GM18909 (cell line): ENCODE measurements around the gene DUSP1.

ENCODE experiments used
- ATAC-seq: cut with Tn5 transposase; IDR thresholded peaks from one replicate; pipeline ENCODE4 v1.9.1; 2021; ENCODE audit warnings: mild to moderate bottlenecking; ENCODE audit not compliant: unreplicated experiment, poor library complexity

Gene DUSP1

GRCh38 chr5:172746725-172747124, 24.3 kb downstream of the DUSP1 start:
- no peak for ATAC-seq

DNA sequence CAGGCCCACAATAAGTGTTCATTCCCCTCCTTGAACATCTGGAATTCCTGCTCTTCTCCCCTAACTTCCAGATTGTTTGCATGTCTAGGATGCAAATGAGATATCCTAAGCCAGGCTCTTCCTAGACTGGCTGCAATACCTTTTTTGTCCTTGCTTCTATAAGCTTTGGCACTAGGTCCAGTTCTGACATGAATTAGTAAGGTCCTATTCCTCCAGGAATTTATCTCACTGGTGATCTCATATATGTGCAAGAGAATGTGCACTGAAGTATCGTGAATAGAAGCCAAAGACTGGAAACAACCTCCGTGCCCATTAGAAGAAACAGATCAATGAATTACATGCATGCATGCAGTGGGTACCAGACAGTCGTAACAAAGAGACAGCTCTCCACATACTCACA, 25.2 kb downstream of the DUSP1 start:
- no peak for ATAC-seq

DNA sequence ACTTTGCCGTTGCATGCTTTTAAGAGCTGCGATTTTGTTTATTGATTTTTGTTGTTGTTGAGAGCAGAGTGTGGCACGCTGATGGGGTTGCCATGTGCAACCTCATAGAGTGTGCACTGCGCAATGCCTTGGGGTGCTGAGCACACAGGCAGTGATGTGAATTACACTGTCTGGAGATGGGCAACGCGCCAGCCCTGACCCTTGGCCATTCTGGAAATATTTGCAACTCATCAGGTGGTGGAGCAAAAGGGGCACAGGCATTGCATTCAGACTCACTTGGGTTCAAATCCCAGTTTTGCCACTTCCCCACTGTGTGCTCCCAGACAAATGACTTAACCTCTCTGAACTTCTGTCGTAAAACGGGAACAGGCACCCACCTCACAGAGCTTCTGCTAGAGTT, 25.6 kb downstream of the DUSP1 start:
- ATAC-seq = no peak

DNA sequence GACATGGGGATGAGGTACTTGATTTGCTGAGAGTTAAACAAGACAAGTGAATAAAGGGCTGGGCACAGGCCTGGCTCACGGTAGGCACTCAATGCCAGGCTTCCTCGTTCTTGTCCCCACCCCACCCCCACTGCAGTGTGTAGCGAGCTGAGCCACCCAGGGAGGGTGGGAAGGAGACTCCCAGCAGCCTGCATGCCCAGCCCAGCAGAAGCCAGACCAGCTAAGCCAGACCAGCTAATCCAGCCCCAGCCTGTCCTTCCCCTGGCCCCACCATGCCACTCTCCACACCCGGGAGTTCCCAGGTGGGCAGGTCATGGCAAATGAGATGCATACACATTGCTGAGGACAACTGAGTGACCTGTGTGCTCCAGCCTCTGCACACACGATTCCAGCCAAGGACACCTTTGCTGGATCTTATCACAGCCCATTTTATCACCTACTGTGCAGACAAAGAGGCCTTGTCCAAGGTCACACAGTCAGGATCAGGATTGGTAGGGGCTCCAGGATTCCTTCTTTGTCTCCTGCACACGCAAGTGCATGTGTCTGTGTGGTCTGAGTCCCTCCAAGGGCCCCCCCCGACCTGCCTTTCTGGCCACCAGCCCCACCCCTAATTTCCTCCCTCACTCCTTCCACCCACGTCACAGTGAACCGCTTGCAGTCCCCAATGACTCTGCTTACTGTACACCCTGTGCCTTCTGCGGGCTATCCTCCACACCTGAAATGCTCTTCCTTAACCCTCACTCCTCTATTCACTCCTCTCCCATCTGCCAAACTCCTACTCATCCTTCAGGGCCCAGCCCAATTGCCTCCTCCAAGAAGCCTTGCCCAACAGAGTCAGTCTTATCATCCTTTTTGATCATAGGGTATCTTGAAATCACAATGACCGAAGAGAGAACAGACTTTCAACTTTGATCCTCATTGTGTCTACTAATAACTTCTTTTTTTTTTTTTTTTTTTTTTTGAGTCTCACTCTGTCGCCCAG, 26.6 kb downstream of the DUSP1 start:
- no peak for ATAC-seq

DNA sequence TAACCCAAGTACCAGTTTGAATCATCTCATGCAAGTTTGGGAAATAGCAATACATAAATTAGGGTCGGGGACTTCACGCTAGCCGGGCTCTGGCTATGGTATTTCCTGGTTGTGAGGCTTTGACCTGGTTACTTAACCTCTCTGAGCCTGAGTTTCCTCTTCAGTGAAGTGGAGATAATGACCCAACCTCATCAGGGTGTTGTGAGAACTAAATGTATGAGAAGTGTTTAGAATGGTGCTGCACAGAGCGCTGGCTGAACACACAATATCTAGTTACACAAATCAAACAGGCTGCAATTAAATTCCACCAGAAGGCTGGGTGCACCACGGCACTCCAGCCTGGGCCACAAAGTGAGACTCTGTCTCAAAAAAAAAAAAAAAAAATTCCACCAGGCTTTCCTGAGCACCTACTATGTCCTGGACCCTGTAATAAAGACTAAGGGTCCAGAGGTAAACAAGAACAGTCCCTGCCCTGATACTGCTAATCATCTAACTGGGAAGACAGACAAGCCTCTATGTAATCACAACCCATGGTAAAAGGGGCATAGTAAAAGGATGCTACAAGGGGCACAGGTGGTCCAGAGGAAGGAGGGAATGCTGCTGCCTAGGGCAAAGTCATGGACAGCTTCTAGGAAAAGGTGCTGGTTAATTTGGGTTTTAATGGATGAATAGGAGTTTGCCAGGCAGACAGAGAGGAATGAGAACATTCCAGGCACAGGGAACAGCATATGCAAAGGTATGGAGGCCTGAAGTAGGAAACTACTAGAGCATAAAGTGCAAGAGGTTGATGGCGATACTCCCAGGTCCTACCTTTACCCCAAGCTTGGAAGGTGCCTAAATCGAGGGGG, 27.7 kb downstream of the DUSP1 start:
- no peak for ATAC-seq

DNA sequence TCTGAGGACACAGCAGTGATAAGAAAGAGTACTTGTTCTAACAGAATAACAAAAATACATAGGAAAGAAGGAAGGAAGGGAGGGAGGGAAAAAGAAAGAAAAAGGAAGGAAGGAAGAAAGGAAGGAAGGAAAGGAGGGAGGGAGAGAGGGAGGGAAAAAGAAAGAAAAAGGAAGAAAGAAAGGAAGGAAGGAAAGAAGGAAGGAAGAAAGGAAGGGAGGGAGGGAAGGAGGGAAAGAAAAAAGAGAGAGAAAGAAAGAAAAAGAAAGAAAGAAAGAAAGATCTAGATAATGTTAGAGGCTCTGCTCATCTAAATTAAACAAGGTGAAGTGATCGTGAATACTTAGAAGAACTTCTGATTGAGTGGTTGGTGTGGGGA, 29.8 kb downstream of the DUSP1 start:
- no peak for ATAC-seq

DNA sequence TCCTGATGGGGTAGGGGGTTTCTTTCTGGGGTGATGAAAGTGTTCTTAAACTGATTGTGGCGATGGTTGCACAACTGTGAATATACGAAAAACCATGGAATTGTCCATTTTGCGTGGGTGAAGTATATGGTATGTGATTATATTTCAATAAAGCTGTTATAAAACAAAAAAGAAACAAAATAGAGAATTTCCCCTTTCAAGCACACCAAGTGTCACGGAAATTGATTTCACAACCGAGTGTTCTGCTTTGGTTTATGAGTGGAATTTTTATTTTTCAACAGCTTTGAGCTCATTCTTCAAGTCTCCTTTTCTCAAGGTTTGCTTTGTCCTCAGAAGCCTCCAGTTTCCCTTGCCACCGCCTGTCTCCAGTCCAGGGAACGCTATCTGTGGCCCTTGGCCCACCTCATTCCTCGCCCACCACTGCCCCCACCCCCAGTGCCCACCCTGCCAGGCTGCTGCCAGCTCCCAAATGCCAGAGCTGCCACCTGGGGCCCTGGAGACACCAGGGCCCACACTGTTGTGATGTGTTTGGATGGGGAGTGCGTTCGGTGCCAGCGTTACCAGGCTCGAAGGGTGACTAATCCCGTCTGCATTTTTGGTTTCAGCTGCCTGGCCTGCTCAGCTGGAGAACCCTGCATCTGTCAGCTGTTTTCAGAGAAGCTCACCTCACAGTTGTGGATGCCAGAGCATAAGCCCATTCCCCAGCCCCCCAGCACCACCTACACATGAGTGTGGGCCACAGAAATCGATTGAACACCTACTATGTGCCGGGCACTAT, 30.4 kb downstream of the DUSP1 start:
- ATAC-seq = no peak

GRCh38 chr5:172739375-172739774, 31.6 kb downstream of the DUSP1 start:
- no peak for ATAC-seq

DNA sequence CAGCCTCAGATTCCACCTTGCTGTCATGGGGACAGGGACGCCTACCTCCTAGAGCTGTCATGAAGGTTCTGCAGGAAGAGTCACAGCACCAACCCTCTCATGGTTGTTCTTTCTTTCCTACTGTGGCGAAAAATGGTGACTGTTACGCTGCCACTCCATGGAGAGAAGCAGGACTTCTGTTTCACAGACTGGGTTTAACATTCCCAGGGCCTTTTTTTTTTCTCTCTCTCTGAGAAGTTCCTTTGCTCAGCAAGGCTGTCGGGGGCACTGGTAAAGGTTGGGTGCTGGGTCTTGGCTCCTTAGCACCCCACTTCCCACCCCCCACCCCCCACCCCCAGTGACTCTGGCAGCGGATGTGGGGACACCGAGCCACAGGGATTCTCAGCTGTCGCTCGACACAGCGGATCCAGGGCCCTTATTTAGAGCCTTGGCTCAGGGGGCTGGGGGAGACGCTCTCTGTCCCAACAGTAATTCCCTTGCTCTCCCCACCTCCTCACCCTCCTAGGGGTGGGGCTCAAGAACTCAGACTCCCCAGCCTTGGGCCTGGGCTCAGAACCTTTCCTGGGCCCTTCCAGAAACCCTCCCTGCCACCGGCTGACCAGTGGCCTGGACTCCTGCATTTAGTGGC, 34.4 kb downstream of the DUSP1 start:
- ATAC-seq = no peak

- no peak for ATAC-seq
These were observed 35.7 kb downstream of the DUSP1 start for GRCh38 chr5:172735141-172735831.

DNA sequence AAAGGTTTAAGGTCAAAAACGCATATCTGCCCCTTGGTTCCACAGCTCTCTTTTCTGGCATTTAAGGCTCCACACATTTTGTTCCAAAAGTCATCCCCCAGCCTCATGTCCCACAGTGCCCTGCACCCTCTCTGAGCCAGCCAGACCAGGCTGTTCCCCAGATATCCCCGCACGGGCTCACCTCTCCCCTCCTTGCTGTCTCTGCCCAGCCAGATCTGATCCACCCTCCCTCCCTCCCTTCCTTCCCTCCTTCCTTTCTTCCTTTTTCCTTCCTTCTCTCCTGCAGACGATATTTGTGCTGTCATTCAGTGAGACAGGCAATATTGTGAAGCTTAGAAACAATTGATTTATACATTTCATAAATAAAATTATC, 37.0 kb downstream of the DUSP1 start:
- ATAC-seq = no peak

DNA sequence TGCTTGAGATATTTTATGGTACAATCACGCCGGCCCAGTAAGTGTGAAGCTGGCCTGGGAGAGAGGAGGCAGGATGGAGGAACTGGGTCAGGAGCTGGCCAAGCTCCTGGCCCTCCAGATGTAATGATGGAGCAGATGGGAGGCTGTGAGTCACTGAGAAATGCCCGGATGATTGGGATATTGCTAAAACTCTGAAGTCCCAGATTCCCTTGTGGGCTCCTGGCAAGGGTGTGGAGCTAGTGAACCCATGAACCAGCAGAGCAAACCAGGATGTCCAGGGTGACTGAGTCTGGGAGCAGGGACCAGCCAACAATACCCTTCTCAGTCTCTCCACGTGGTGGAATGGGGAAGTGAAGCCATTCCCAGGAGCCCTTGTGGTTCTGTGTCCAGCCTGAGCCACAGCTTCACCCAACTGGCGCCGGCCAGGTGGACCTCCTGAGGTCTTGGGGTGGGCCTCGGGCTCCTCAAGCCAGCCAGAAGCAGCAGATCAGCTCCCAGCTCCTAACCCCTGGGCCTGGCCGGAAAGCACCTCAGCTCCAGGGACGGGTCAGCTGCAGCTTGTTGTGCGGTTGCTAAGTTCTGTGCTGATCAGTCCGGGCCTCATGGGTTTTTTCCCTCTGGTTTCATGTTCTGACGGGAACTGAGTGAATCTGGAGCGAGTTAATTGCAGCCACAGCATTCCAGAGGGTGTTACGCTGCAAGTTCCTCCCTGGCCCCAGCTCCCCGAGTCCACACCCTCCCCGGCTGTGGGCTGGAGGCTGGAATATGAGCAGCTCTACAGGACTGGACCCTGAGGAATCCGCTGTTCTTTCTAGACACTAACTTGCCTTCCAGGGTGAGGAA, 37.6 kb downstream of the DUSP1 start:
- ATAC-seq = no peak

DNA sequence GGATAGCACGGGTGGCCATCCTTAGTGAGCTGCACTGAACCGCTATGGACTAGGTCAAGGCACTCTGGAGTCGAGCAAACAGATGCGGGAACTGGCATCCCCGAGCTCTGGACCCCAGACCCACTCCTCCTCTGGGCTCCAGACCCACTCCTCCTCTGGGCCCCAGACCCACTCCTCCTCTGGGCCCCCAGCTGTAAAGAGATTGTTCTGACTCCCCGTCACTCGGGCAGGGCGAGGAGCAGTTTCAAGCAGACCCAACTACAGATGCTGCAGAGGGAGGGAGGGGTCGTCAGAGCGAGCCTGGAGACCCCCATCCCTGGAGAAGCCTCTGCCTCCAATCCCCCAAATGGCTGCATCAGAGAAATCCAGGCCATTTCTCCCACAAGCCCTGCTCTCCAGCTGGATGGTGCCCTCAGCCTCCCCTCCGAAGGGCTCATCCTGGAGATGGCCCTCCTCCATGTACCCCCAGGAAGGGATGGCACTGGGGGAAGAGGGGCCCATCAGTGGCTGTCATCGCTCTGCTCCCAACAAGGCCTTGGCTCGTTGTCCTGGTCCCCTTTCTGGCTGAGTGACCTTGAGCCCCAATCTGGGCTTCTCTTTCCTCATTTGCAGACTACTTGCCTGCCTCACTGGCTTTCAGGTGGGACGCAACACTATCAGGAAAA, 38.7 kb downstream of the DUSP1 start:
- ATAC-seq = no peak

DNA sequence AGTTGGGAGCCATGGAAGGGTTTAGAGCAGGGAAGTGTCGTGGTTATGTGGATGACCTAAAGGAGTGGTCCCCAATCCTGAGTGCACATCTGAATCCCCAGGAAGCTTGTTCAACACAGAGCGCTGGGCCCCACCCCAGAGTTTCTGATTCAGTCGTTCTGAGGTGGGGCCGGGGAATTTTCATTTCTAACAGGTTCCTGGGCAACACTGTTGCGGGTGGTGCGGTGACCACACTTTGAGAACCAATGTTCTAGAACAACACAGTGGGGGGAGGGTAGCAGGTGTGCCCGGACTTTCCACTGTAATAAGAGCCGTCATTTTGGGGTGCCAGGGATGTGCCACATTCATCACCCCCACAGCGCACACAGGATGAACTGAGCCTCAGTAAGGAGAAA, 39.3 kb downstream of the DUSP1 start:
- ATAC-seq = no peak

DNA sequence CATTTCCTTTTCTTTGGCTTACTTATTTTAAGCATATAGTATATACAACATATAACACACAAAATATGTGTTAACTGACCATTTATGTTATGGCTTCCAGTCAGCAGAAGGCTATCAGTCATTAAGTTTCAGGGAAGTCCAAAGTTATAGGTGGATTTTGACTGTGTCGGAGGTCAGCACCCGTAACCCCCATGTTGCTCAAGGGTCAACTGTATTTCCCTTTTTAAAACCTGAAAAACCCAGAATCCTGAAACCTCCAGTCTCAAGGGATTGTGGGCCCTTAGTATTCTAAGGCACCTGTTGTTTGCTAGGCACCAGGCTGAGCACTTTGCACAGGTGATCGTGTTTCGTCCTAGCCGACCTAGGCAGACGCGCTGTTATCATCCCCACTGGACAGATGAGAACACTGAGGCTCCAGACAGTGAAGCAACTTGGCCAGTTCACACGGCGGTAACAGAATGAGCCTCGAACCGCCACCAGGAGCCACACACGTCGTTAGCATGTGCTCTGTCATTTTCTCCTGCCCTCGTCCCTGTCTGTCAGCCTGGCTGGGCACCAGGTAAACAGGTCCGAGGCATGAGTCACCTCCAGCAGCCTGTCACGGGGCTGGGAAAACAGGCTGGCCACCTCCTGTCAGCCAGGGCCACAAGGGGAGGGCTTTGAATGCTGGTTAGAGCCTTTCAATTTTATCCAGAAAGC, 39.9 kb downstream of the DUSP1 start:
- no peak for ATAC-seq

DNA sequence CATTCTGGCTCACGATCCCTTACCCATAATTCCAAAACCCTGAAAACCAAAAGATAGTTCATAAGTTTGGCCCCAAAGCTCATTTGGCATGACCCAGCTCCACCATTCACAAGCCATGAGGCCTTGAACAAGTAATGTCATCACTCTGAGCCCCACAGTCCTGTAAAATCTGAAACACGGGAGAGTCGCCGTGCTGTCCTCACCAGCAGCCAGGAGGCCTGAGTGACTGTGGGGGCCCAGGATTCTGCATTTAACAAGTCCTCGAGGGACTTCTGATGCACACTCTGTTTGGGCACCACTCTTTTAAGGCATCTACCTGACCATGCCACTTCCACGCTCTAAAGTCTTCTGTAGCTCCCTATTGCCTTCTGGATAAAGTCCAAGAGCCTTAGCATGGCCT, 40.8 kb downstream of the DUSP1 start:
- ATAC-seq = no peak

- no peak for ATAC-seq
These were observed 41.4 kb downstream of the DUSP1 start for GRCh38 chr5:172729588-172729987.
